MM.1S (cell line): ENCODE measurements around the gene RASAL2.
"Not testable (repeated sequence)": the region's sequence is repeated elsewhere in the genome, so short reads cannot be mapped to it uniquely, and the experiment has no call there.

Experiments used
- DNase-seq: peaks from one replicate; pipeline ENCODE4 v3.0.0-alpha.2; 2015
- H2AFZ ChIP-seq: fragments of 300-600 bp; sonication (generic); 2 replicates; pipeline ENCODE4 v1.6.0; 2016; ENCODE audit warnings: antibody characterized with exemption, low read length
- H3F3A ChIP-seq: fragments of 300-600 bp; sonication (generic); 2 replicates; pipeline ENCODE4 v1.6.1; 2016; ENCODE audit warnings: mild to moderate bottlenecking, antibody characterized with exemption, low read length, moderate library complexity, mixed read lengths; ENCODE audit not compliant: insufficient read depth
- H3K27ac ChIP-seq: fragments of 300-600 bp; sonication (generic); 2 replicates; pipeline ENCODE4 v1.5.1; 2016; ENCODE audit warnings: mild to moderate bottlenecking, low read length
- H3K27me3 ChIP-seq: fragments of 300-600 bp; sonication (generic); replicated peaks from 2 replicates; pipeline ENCODE4 v1.6.0; 2016; ENCODE audit warnings: low read length; ENCODE audit not compliant: insufficient read depth
- H3K36me3 ChIP-seq: fragments of 300-600 bp; sonication (generic); replicated peaks from 2 replicates; pipeline ENCODE4 v1.6.1; 2016; ENCODE audit warnings: mild to moderate bottlenecking, low read length, mixed read lengths; ENCODE audit not compliant: insufficient read depth
- H3K4me1 ChIP-seq: fragments of 300-600 bp; sonication (generic); 2 replicates; pipeline ENCODE4 v1.6.1; 2016; ENCODE audit warnings: low read length, mixed read lengths
- H3K4me2 ChIP-seq: fragments of 300-600 bp; sonication (generic); 2 replicates; pipeline ENCODE4 v1.6.0; 2016; ENCODE audit warnings: low read depth, low read length
- H3K4me3 ChIP-seq: fragments of 300-600 bp; sonication (generic); 2 replicates; pipeline ENCODE4 v1.5.1; 2016; ENCODE audit warnings: low read length, mixed read lengths
- H3K79me2 ChIP-seq: fragments of 300-600 bp; sonication (generic); 2 replicates; pipeline ENCODE4 v1.6.1; 2016; ENCODE audit warnings: mixed run types, low read length, mixed read lengths
- H3K9ac ChIP-seq: fragments of 300-600 bp; sonication (generic); 2 replicates; pipeline ENCODE4 v1.6.1; 2016; ENCODE audit warnings: low read length, mixed read lengths
- H3K9me2 ChIP-seq: fragments of 300-600 bp; sonication (generic); replicated peaks from 2 replicates; pipeline ENCODE4 v1.6.1; 2016; ENCODE audit warnings: mild to moderate bottlenecking, low read length, mixed read lengths; ENCODE audit not compliant: insufficient read depth
- H3K9me3 ChIP-seq: fragments of 300-600 bp; sonication (generic); replicated peaks from 2 replicates; pipeline ENCODE4 v1.6.1; 2016; ENCODE audit warnings: mild to moderate bottlenecking, low read length, mixed read lengths; ENCODE audit not compliant: insufficient read depth
- H4K20me1 ChIP-seq: fragments of 300-600 bp; sonication (generic); 2 replicates; pipeline ENCODE4 v1.6.1; 2016; ENCODE audit warnings: mild to moderate bottlenecking, low read length, moderate library complexity, mixed read lengths; ENCODE audit not compliant: insufficient read depth
- CTCF ChIP-seq: fragments of 300-600 bp; sonication (generic); IDR thresholded peaks from 2 replicates; pipeline ENCODE4 v1.5.1; 2016; ENCODE audit warnings: antibody characterized with exemption, low read length, mixed read lengths
- EZH2 ChIP-seq: fragments of 300-600 bp; sonication (generic); optimal IDR thresholded peaks from 2 replicates; pipeline ENCODE3; 2017; ENCODE audit warnings: low read depth, mild to moderate bottlenecking, antibody characterized with exemption, low read length, mixed read lengths
- EZH2phosphoT487 ChIP-seq: fragments of 300-600 bp; sonication (generic); IDR thresholded peaks from 2 replicates; pipeline ENCODE4 v1.6.1; 2018; ENCODE audit warnings: antibody characterized with exemption, low read length

RASAL2 gene

GRCh38 chr1:178086294-178086693 lies 7.6 kb upstream of the RASAL2 start:
- no peaks in the 10 kb centered on the region for H4K20me1 ChIP-seq
- no peak overlapping the region for H2AFZ ChIP-seq
- H3K27ac ChIP-seq: no peak overlapping the region
- H3K36me3 ChIP-seq: no peaks in the 10 kb centered on the region
- no peaks in the 10 kb centered on the region for H3F3A ChIP-seq
- no peaks in the 10 kb centered on the region for H3K79me2 ChIP-seq
- no peak overlapping the region for H3K4me2 ChIP-seq
- DNase-seq: no peak
- TF ChIP-seq EZH2phosphoT487 (no peak), EZH2 (no peak), CTCF (no peak)
- H3K9me3 ChIP-seq: no peaks in the 10 kb centered on the region
- no peaks in the 10 kb centered on the region for H3K4me1 ChIP-seq
- H3K9me2 ChIP-seq: no peaks in the 10 kb centered on the region
- H3K4me3 ChIP-seq: no peak overlapping the region
- H3K27me3 ChIP-seq: no peaks in the 10 kb centered on the region
- H3K9ac ChIP-seq: no peak overlapping the region

- no peak for TF ChIP-seq CTCF
- TF ChIP-seq EZH2: no peak
- TF ChIP-seq EZH2phosphoT487: no peak
- Histone ChIP-seq H3K4me2 (no peak overlapping the region), H3K9ac (no peak overlapping the region), H3K79me2 (no peaks in the 10 kb centered on the region), H3K4me3 (no peak overlapping the region), H3K4me1 (no peaks in the 10 kb centered on the region), H2AFZ (no peak overlapping the region), H4K20me1 (no peaks in the 10 kb centered on the region), H3K27ac (no peak overlapping the region), H3K36me3 (no peaks in the 10 kb centered on the region), H3F3A (no peaks in the 10 kb centered on the region), H3K9me2 (no peaks in the 10 kb centered on the region), H3K9me3 (no peaks in the 10 kb centered on the region), H3K27me3 (no peaks in the 10 kb centered on the region)
- no peak for DNase-seq
Measured at GRCh38 chr1:178086766-178087165, 7.1 kb upstream of the RASAL2 start.

- no peaks in the 10 kb centered on the region for H3K9me2 ChIP-seq
- no peaks in the 10 kb centered on the region for H3K79me2 ChIP-seq
- no peak overlapping the region for H3K9ac ChIP-seq
- H3F3A ChIP-seq: no peaks in the 10 kb centered on the region
- H3K4me1 ChIP-seq: peaks cover 5% of the 10 kb centered on the region; the same call in 1 of the 2 replicates
- H3K9me3 ChIP-seq: no peaks in the 10 kb centered on the region
- DNase-seq: no peak
- no peak for TF ChIP-seq EZH2phosphoT487
- TF ChIP-seq CTCF: no peak
- no peak for TF ChIP-seq EZH2
- H3K36me3 ChIP-seq: no peaks in the 10 kb centered on the region
- H3K4me2 ChIP-seq: no peak overlapping the region
- no peak overlapping the region for H3K4me3 ChIP-seq
- no peaks in the 10 kb centered on the region for H4K20me1 ChIP-seq
- no peak overlapping the region for H3K27ac ChIP-seq
- no peak overlapping the region for H2AFZ ChIP-seq
- no peaks in the 10 kb centered on the region for H3K27me3 ChIP-seq
Measured at GRCh38 chr1:178088651-178089050, 5.3 kb upstream of the RASAL2 start.

- not testable (repeated sequence) for H3F3A ChIP-seq, H3K9me3 ChIP-seq, H3K4me1 ChIP-seq, H3K36me3 ChIP-seq, H3K9me2 ChIP-seq, H2AFZ ChIP-seq, DNase-seq, H3K4me2 ChIP-seq, H3K4me3 ChIP-seq, H3K9ac ChIP-seq, H4K20me1 ChIP-seq, H3K79me2 ChIP-seq, H3K27ac ChIP-seq
- H3K27me3 ChIP-seq: peaks cover 23% of the 10 kb centered on the region
Measured at GRCh38 chr1:178091454-178091853, 2.5 kb upstream of the RASAL2 start.
